ENCODE data around the gene STEAP3. TPM values are rescaled to one million over a fixed set of nuclear protein-coding genes. Genes with fewer than 3 reads are reported as not detected.

STEAP3 gene
- total RNA-seq = 1 to 10 TPM; 1.7 to 2.5 (median 2.0) TPM
- 1.1 TPM for total RNA-seq (2013)

- H3K27me3 Mint-ChIP-seq (ENCODE audit: low read depth in 2 of 2) = no peaks in the 10 kb centered on the region
- Histone ChIP-seq H3K27ac (ENCODE audit: low read length) (no peak within 1 kb of the TSS), H3K4me3 (ENCODE audit: low read length) (peak within 1 kb of the TSS; percentile 34), H3K4me1 (ENCODE audit: control insufficient read depth, insufficient read depth, low read length) (peaks cover 13% of the 10 kb centered on the region), H3K27me3 (ENCODE audit: control insufficient read depth, insufficient read depth, low read length) (no peaks in the 10 kb centered on the region), H3K36me3 (ENCODE audit: control insufficient read depth, insufficient read depth, low read length) (no peaks in the 10 kb centered on the region), H3K9me3 (ENCODE audit: control insufficient read depth, insufficient read depth, low read length) (no peaks in the 10 kb centered on the region)
- no peaks in the 10 kb centered on the region for H3K36me3 Mint-ChIP-seq
- H3K4me1 Mint-ChIP-seq = peaks cover under 1 to 4% of the 10 kb centered on the region in 2 donors
- DNase-seq (peak in 1 of 2 donors; percentile 23), ATAC-seq (peak; percentile 75 to 81 (median 75))
- intact Hi-C loops (cut with micrococcal nuclease) = no loop called here
- no peaks in the 10 kb centered on the region for H3K9me3 Mint-ChIP-seq
- under 1% methylated on average over 89 of the region's 89 CpGs for WGBS (ENCODE audit: insufficient coverage)
- H3K4me3 Mint-ChIP-seq = peak within 1 kb of the TSS; percentile 71
- no peak for TF ChIP-seq CTCF (IDR thresholded peaks at IDR 0.05)
- H3K27ac Mint-ChIP-seq = peak within 1 kb of the TSS in 1 of 2 donors; percentile 63
These were observed at the start of gene STEAP3 for GRCh38 chr2:119223521-119224390. TSS of gene STEAP3 (plus strand) at chr2:119223834. CDS start at chr2:119231013, 7,179 bp downstream.

- ATAC-seq = peak; percentile 53 to 78 (median 56)
- Mint-ChIP-seq H3K27ac (no peak overlapping the region), H3K4me1 (no peaks in the 10 kb centered on the region), H3K36me3 (no peaks in the 10 kb centered on the region), H3K9me3 (no peaks in the 10 kb centered on the region), H3K4me3 (no peak overlapping the region), H3K27me3 (ENCODE audit: low read depth in 2 of 2) (no peaks in the 10 kb centered on the region)
- TF ChIP-seq CTCF (IDR thresholded peaks at IDR 0.05) = peak; percentile 82
- Histone ChIP-seq H3K9me3 (ENCODE audit: control insufficient read depth, insufficient read depth, low read length) (no peaks in the 10 kb centered on the region), H3K4me1 (ENCODE audit: control insufficient read depth, insufficient read depth, low read length) (no peaks in the 10 kb centered on the region), H3K27ac (ENCODE audit: low read length) (no peak overlapping the region), H3K27me3 (ENCODE audit: control insufficient read depth, insufficient read depth, low read length) (no peaks in the 10 kb centered on the region), H3K4me3 (ENCODE audit: low read length) (no peak overlapping the region), H3K36me3 (ENCODE audit: control insufficient read depth, insufficient read depth, low read length) (no peaks in the 10 kb centered on the region)
- DNase-seq = peak; percentile 43 to 70
- 65% methylated on average over 22 of the region's 22 CpGs for WGBS (ENCODE audit: insufficient coverage)
- intact Hi-C loops (cut with micrococcal nuclease) = loop anchor here (2.0 to 10.0 kb wide), 2 partner anchors 292 to 1130 kb away; no protein-coding TSS in a partner anchor
These were observed 49.2 kb upstream of the STEAP3 start for GRCh38 chr2:119174216-119174992.

GRCh38 chr2:119174993-119175347 is 48.7 kb upstream of the STEAP3 start:
- H3K36me3 Mint-ChIP-seq = no peaks in the 10 kb centered on the region
- 89% methylated on average over 4 of the region's 6 CpGs for WGBS (ENCODE audit: insufficient coverage)
- H3K9me3 ChIP-seq (ENCODE audit: control insufficient read depth, insufficient read depth, low read length) = no peaks in the 10 kb centered on the region
- H3K27ac ChIP-seq (ENCODE audit: low read length) = no peak overlapping the region
- intact Hi-C loops (cut with micrococcal nuclease) = loop anchor here (2.0 to 10.0 kb wide), 2 partner anchors 292 to 1130 kb away; no protein-coding TSS in a partner anchor
- H3K4me3 ChIP-seq (ENCODE audit: low read length) = no peak overlapping the region
- H3K4me3 Mint-ChIP-seq = no peak overlapping the region
- no peak for TF ChIP-seq CTCF (IDR thresholded peaks at IDR 0.05)
- ATAC-seq (no peak), DNase-seq (no peak)
- no peaks in the 10 kb centered on the region for H3K27me3 ChIP-seq (ENCODE audit: control insufficient read depth, insufficient read depth, low read length)
- H3K36me3 ChIP-seq (ENCODE audit: control insufficient read depth, insufficient read depth, low read length) = no peaks in the 10 kb centered on the region
- no peaks in the 10 kb centered on the region for H3K4me1 Mint-ChIP-seq
- H3K27ac Mint-ChIP-seq = no peak overlapping the region
- no peaks in the 10 kb centered on the region for H3K27me3 Mint-ChIP-seq (ENCODE audit: low read depth in 2 of 2)
- no peaks in the 10 kb centered on the region for H3K9me3 Mint-ChIP-seq
- no peaks in the 10 kb centered on the region for H3K4me1 ChIP-seq (ENCODE audit: control insufficient read depth, insufficient read depth, low read length)
